Measurements from ENCODE around the gene MSANTD2.
A peak's percentile ranks its signal among the peaks of the same experiment; 100 is the strongest.

Gene MSANTD2

DNA sequence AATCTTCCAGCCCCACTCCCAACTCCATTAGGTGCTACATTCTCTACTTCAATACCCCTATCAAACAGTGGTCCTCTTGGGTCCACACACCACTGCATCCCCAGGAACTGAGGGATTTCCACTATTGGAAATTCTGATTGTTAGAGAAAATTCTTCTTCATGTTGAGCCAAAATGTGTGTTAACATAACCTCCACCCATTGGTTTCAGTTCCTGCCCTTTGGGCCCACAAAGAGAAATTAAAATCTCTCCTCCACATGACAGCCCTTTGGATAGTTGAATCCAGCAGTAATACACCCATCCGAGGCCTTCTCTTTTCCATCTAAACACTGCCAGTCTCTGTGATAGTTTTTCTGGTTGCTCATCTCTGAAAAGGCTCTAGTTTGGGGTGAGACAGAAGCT is 50.3 kb downstream of the MSANTD2 start:
- TF ChIP-seq CTCF (conservative IDR thresholded peaks at IDR 0.05; ENCODE audit: low read depth, low read length) = no peak
- H3K4me3 ChIP-seq (ENCODE audit: low read depth, low read length) = no peak overlapping the region
- DNase-seq (ENCODE audit: low read depth) = no peak

DNA sequence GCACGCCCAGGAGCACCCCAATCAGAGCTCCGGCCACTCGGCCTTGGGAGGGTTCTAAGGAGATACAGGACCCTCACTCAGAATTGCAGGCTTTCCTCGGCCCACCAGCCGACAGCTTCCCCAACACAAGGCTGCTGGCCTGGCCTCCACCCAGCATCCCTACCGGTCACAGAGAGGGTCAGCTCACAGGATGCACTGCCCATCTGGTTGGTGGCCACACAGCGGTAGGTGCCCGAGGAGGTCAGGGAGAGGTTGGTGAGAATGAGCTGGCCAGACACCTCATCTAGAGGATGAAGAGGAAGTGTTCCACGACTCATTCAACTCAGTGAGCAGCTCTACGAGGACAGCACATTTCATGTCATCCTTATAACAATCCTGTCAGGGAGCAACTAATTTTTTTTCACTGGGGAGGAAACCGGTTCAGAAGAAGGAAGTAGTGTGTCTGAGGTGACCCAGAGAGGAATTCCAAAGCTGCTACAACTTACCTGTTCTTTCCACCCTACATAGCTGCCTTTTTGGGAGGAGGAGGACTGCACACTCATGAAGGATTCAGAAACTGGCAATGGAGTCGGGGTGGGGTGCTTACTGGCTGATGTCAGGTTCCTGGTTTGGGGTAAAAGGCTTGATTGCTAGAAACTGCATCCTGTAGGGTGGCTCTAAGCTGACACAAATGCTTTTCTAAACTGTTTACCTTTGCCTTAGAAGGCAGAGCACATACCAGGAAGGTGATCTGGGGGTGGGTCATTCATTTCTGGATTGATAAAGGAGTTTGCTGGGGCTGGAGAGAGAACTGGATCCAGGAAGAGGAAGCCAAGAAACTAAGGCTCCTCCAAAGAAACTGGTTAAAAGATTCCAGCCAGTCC is 51.5 kb downstream of the MSANTD2 start:
- H3K4me3 ChIP-seq (ENCODE audit: low read depth, low read length) = no peak overlapping the region
- no peak for TF ChIP-seq CTCF (conservative IDR thresholded peaks at IDR 0.05; ENCODE audit: low read depth, low read length)
- peak; percentile 41 for DNase-seq (ENCODE audit: low read depth)

- no peak overlapping the region for H3K4me3 ChIP-seq (ENCODE audit: low read depth, low read length)
- no peak for TF ChIP-seq CTCF (conservative IDR thresholded peaks at IDR 0.05; ENCODE audit: low read depth, low read length)
- no peak for DNase-seq (ENCODE audit: low read depth)
Observed at GRCh38 chr11:124748100-124748418, 52.1 kb downstream of the MSANTD2 start.

DNA sequence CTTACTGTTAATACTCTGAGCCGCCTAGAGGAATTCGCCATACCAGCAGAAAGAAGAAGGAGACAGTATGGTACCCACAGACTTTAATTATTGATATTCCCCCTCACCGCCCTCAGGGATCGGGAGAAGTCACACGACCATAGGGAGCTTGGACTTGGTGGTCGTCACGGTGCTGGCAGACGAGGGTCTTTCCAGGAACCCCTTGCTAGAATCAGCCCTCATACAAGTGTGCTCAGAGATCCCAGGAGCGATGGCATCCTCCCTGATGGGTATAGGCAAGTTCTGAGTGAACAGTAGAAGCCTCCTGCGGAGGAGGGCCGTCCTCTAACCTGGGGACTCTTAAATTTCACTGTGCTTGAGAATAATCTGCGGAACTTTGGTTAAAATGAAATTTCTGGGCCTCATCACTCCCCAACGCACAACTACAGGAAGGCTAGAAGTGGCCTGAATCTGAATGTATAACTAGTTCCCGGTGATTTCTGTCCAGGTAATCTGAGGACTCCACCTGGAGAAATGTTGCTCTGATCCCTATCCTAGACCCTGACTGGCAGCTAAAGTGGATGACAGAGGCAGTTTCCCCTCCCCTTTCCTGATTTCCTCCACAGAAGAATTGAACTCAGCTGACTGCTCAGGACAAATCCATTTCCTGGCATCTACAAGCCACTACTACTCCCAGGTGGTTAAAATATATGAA is 52.7 kb downstream of the MSANTD2 start:
- no peak for DNase-seq (ENCODE audit: low read depth)
- TF ChIP-seq CTCF (conservative IDR thresholded peaks at IDR 0.05; ENCODE audit: low read depth, low read length) = no peak
- no peak overlapping the region for H3K4me3 ChIP-seq (ENCODE audit: low read depth, low read length)

GRCh38 chr11:124746621-124747243 is 53.5 kb downstream of the MSANTD2 start:
- H3K4me3 ChIP-seq (ENCODE audit: low read depth, low read length) = peak overlapping the region; percentile 73
- DNase-seq (ENCODE audit: low read depth) = peak; percentile 94
- peak; percentile 78 for TF ChIP-seq CTCF (conservative IDR thresholded peaks at IDR 0.05; ENCODE audit: low read depth, low read length)

- TF ChIP-seq CTCF (conservative IDR thresholded peaks at IDR 0.05; ENCODE audit: low read depth, low read length) = peak; percentile 56
- no peak for DNase-seq (ENCODE audit: low read depth)
- H3K4me3 ChIP-seq (ENCODE audit: low read depth, low read length) = peak overlapping the region; percentile 73
Observed at GRCh38 chr11:124745835-124746620, 54.2 kb downstream of the MSANTD2 start.
